ENCODE results near the gene SCO1. TPM values are rescaled to one million over a fixed set of nuclear protein-coding genes. Genes with fewer than 3 reads are reported as not detected.

SCO1 gene
- total RNA-seq, 1 experiment from 2014 or later, result 28.0 TPM

- TF ChIP-seq TCF7L2 (IDR thresholded peaks at IDR 0.05; ENCODE audit: low read depth, low read length) (no peak), POLR2AphosphoS5 (IDR thresholded peaks at IDR 0.05; ENCODE audit: low read depth, low read length) (no peak), CTCF (IDR thresholded peaks at IDR 0.05) (no peak), SIN3A (IDR thresholded peaks at IDR 0.05; ENCODE audit: borderline replicate concordance, insufficient read depth, low read depth, low read length) (no peak)
- TF ChIP-seq, protein P1, sequence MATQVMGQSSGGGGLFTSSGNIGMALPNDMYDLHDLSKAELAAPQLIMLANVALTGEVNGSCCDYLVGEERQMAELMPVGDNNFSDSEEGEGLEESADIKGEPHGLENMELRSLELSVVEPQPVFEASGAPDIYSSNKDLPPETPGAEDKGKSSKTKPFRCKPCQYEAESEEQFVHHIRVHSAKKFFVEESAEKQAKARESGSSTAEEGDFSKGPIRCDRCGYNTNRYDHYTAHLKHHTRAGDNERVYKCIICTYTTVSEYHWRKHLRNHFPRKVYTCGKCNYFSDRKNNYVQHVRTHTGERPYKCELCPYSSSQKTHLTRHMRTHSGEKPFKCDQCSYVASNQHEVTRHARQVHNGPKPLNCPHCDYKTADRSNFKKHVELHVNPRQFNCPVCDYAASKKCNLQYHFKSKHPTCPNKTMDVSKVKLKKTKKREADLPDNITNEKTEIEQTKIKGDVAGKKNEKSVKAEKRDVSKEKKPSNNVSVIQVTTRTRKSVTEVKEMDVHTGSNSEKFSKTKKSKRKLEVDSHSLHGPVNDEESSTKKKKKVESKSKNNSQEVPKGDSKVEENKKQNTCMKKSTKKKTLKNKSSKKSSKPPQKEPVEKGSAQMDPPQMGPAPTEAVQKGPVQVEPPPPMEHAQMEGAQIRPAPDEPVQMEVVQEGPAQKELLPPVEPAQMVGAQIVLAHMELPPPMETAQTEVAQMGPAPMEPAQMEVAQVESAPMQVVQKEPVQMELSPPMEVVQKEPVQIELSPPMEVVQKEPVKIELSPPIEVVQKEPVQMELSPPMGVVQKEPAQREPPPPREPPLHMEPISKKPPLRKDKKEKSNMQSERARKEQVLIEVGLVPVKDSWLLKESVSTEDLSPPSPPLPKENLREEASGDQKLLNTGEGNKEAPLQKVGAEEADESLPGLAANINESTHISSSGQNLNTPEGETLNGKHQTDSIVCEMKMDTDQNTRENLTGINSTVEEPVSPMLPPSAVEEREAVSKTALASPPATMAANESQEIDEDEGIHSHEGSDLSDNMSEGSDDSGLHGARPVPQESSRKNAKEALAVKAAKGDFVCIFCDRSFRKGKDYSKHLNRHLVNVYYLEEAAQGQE (IDR thresholded peaks at IDR 0.05; ENCODE audit: insufficient read depth in 1 of 2, low read depth in 2 of 2, low read length in 1 of 2), result no peak
- BruUV-seq (replicated peaks), result no TSS peak
- DNase-seq (ENCODE audit: low read depth, low spot score), result no peak
- H3K9me3 ChIP-seq (ENCODE audit: control insufficient read depth, insufficient read depth, low read depth, low read length), result no peaks in the 10 kb centered on the region
- H3K4me1 ChIP-seq (ENCODE audit: control insufficient read depth, insufficient read depth, low read length), result no peaks in the 10 kb centered on the region
- intact Hi-C loops (cut with micrococcal nuclease; ENCODE audit: unreplicated experiment), result no loop called here
- POLR2A ChIA-PET, result no interaction called here
- CTCF ChIA-PET, result interaction anchor here (0.6 kb wide), 1 partner anchor 50 kb away, joined by 7 read pairs; no protein-coding TSS in a partner anchor
- H3K4me3 ChIP-seq (ENCODE audit: low read depth in 2 of 2, low read length in 2 of 2), result no peak overlapping the region
- no peak for ATAC-seq
- no peaks in the 10 kb centered on the region for H3K36me3 ChIP-seq (ENCODE audit: control insufficient read depth, insufficient read depth, low read length)
- in situ Hi-C loops (cut with HindIII; ENCODE audit: low pct_unique_long_range_greater_than_20kb, low sequenced_read_pairs), result no loop called here
- no peaks in the 10 kb centered on the region for H3K27me3 ChIP-seq (ENCODE audit: control insufficient read depth, insufficient read depth, low read length)
- H3K27ac ChIP-seq (ENCODE audit: low read length), result no peak overlapping the region
Observed at GRCh38 chr17:10649602-10650001, 47.7 kb downstream of the SCO1 start.

DNA sequence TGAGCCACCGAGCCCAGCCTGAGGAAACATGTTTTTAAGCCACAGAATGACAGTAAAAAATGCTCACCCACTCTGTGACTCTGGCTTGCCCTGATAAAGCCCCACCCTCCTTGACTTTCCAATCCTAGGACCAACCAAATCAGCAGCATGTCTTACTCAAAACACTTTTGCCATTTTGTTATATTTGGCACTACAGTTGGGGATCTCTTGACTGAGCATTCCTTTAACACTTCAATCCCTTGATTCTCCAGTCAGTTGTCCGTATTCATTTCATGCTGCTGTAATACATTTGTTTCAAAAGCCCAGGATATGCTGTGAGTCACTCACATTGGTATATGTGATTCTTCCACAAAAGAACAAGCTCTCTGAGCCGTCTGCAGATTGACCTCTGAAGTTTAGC lies 48.4 kb downstream of the SCO1 start:
- H3K9me3 ChIP-seq (ENCODE audit: control insufficient read depth, insufficient read depth, low read depth, low read length), result no peaks in the 10 kb centered on the region
- ChIA-PET POLR2A (no interaction called here), CTCF (no interaction called here)
- no peaks in the 10 kb centered on the region for H3K4me1 ChIP-seq (ENCODE audit: control insufficient read depth, insufficient read depth, low read length)
- TF ChIP-seq SIN3A (IDR thresholded peaks at IDR 0.05; ENCODE audit: borderline replicate concordance, insufficient read depth, low read depth, low read length) (no peak), POLR2AphosphoS5 (IDR thresholded peaks at IDR 0.05; ENCODE audit: low read depth, low read length) (no peak), CTCF (IDR thresholded peaks at IDR 0.05) (no peak), TCF7L2 (IDR thresholded peaks at IDR 0.05; ENCODE audit: low read depth, low read length) (no peak)
- TF ChIP-seq, protein P1 (IDR thresholded peaks at IDR 0.05; ENCODE audit: insufficient read depth in 1 of 2, low read depth in 2 of 2, low read length in 1 of 2), result no peak
- H3K27me3 ChIP-seq (ENCODE audit: control insufficient read depth, insufficient read depth, low read length), result no peaks in the 10 kb centered on the region
- H3K27ac ChIP-seq (ENCODE audit: low read length), result no peak overlapping the region
- intact Hi-C loops (cut with micrococcal nuclease; ENCODE audit: unreplicated experiment), result no loop called here
- BruUV-seq (replicated peaks), result no TSS peak
- H3K4me3 ChIP-seq (ENCODE audit: low read depth in 2 of 2, low read length in 2 of 2), result no peak overlapping the region
- in situ Hi-C loops (cut with HindIII; ENCODE audit: low pct_unique_long_range_greater_than_20kb, low sequenced_read_pairs), result no loop called here
- ATAC-seq (no peak), DNase-seq (ENCODE audit: low read depth, low spot score) (no peak)
- no peaks in the 10 kb centered on the region for H3K36me3 ChIP-seq (ENCODE audit: control insufficient read depth, insufficient read depth, low read length)

All from Panc1 (cell line).